ENCODE data around the gene LMAN2.
"Not testable (repeated sequence)": the region's sequence is repeated elsewhere in the genome, so short reads cannot be mapped to it uniquely, and the experiment has no call there.

Gene LMAN2

GRCh38 chr5:177325868-177326381 lies 25.5 kb downstream of the LMAN2 start:
- no peak for DNase-seq

GRCh38 chr5:177320879-177321278 lies 30.6 kb downstream of the LMAN2 start:
- DNase-seq: no peak

GRCh38 chr5:177319913-177320588 lies 31.4 kb downstream of the LMAN2 start:
- DNase-seq: no peak

GRCh38 chr5:177317959-177318377 lies 33.5 kb downstream of the LMAN2 start:
- peak; percentile 63 for DNase-seq

- DNase-seq: no peak
Observed at GRCh38 chr5:177316005-177316404, 35.5 kb downstream of the LMAN2 start.

- DNase-seq: no peak
Observed at GRCh38 chr5:177315411-177315810, 36.1 kb downstream of the LMAN2 start.

GRCh38 chr5:177314376-177315342 lies 36.8 kb downstream of the LMAN2 start:
- no peak for DNase-seq

GRCh38 chr5:177313561-177314259 lies 37.8 kb downstream of the LMAN2 start:
- no peak for DNase-seq

GRCh38 chr5:177312649-177313181 lies 38.8 kb downstream of the LMAN2 start:
- DNase-seq: peak; percentile 76

GRCh38 chr5:177311723-177312648 lies 39.5 kb downstream of the LMAN2 start, which contains the start of gene MXD3:
Gene MXD3 (minus strand): TSS chr5:177311898. CDS start chr5:177311830, 68 bp downstream.
- DNase-seq: peak; percentile 95

GRCh38 chr5:177311392-177311722 lies 40.1 kb downstream of the LMAN2 start:
- DNase-seq: no peak

GRCh38 chr5:177310757-177311391 lies 40.6 kb downstream of the LMAN2 start:
- DNase-seq: peak; percentile 42

- peak; percentile 15 for DNase-seq
Observed at GRCh38 chr5:177310332-177310731, 41.1 kb downstream of the LMAN2 start.

- peak; percentile 61 for DNase-seq
Observed at GRCh38 chr5:177309351-177310191, 41.9 kb downstream of the LMAN2 start.

- no peak for DNase-seq
Observed at GRCh38 chr5:177308740-177309139, 42.7 kb downstream of the LMAN2 start.

- DNase-seq: no peak
Observed at GRCh38 chr5:177307544-177308363, 43.7 kb downstream of the LMAN2 start.

GRCh38 chr5:177306674-177307543 lies 44.6 kb downstream of the LMAN2 start:
- DNase-seq: no peak

- not testable (repeated sequence) for DNase-seq
Observed at GRCh38 chr5:177306103-177306640, 45.3 kb downstream of the LMAN2 start.

All from NCI-H146 (cell line).